ENCODE results near the gene SERAC1.
A peak's percentile ranks its signal among the peaks of the same experiment; 100 is the strongest.
"Not testable (repeated sequence)": the region's sequence is repeated elsewhere in the genome, so short reads cannot be mapped to it uniquely, and the experiment has no call there.

Gene SERAC1

DNA sequence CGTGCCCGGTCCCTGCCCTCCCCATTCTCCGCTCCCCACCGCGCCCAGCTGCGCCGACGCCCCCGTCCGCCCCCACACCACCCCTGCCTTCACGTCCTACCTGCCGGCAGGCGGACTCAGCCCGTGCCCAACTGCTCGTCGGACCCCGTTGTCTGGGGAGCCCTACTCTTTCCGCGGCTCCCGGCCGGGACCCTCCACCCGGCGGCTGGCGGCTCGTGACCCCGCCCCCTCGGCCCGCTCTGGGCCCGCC lies at the start of gene SERAC1:
TSS of gene SERAC1 (minus strand) at position 223 of the 250 bp plus-strand sequence. CDS start 9,899 bp downstream, outside the sequence.
- no peak for DNase-seq (ENCODE audit: low read depth)

- DNase-seq (ENCODE audit: low read depth): no peak
Observed at GRCh38 chr6:158213925-158214674, 46.0 kb upstream of the SERAC1 start.

- DNase-seq (ENCODE audit: low read depth): peak; percentile 58
Observed at GRCh38 chr6:158211273-158212055, 43.4 kb upstream of the SERAC1 start.

DNA sequence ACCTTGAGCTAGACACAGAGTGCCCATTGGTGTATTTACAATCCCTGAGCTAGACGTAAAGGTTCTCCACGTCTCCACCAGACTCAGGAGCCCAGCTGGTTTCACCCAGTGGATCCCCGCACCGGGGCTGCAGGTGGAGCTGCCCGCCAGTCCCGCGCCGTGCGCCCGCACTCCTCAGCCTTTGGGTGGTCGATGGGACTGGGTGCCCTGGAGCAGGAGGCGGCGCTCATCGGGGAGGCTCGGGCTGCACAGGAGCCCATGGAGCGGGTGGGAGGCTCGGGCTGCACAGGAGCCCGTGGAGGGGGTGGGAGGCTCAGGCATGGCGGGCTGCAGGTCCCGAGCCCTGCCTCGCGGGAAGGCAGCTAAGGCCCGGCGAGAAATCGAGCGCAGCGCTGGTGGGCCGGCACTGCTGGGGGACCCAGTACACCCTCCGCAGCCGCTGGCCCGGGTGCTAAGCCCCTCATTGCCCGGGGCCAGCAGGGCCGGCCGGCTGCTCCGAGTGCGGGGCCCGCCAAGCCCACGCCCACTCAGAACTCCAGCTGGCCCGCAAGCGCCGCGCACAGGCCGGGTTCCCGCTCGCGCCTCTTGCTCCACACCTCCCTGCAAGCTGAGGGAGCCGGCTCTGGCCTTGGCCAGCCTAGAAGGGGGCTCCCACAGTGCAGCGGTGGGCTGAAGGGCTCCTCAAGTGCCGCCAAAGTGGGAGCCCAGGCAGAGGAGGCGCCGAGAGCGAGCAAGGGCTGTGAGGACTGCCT lies 41.7 kb upstream of the SERAC1 start:
- DNase-seq (ENCODE audit: low read depth): not testable (repeated sequence)

- DNase-seq (ENCODE audit: low read depth): not testable (repeated sequence)
Observed at GRCh38 chr6:158208226-158209030, 40.4 kb upstream of the SERAC1 start.

DNA sequence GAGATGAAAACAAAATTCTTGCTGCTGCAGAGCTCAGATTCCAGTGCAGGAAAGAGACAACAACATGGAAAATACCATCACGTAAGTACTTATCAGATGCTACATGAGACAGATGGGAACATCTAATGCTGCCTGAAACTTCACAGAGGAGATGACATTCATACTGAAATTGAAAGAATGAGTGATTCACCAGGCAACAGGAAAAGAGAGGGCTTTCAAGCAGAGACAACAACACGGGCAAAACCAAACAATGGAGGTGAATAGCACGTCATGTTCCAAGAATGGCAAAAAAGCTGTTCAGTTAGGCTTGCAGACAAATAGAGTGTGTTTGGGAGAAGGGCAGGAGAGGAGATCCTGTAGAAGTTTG lies 39.3 kb upstream of the SERAC1 start:
- peak; percentile 34 for DNase-seq (ENCODE audit: low read depth)

DNA sequence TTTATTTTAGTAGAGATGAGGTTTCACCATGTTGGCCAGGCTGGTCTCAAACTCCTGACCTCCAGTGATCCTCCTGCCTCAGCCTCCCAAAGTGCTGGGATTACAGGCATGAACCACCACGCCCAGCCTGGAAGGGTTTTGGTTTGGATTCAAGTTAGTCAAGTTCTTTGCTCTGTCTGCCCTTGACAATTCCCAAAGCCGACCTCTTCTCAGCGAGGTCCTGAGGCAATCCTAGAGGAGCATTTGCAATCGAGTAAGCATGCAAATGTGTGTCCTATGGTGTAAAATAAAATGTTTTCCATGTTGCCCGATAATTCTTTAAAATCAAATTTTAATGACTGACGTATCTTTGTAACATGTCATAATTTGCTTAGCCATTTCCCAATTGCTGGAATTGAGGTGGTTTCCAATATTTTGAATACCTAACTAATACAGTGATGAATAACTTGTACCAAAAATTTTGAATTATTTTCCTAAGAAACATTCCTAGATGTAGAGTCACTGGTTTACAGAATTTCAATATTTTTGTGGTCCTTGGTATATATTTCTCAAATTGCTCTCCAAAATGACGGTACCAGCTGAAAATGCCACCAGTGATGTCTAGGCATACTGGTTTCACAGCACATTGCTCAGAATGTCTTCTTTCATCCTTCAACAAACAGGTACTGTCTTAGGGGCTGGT lies 38.8 kb upstream of the SERAC1 start:
- peak; percentile 26 for DNase-seq (ENCODE audit: low read depth)

- DNase-seq (ENCODE audit: low read depth): no peak
Observed at GRCh38 chr6:158205169-158205944, 37.3 kb upstream of the SERAC1 start.

DNA sequence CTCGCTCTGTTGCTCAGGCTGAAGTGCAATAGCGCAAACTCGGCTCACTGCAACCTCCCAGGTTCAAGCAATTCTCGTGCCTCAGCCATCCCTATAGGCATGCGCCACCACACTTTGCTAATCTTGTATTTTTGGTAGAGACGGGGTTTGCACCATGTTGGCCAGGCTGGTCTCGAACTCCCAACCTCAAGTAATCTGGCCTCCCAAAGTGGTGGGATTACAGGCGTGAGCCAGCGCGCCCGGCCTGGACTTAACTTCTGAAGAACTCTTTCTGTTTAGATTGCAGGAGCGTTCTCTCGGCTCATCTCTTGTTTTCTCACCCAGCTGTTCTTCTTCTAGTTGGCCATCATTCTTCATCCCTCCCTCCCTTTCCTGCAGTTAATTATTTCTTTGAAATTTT lies 30.4 kb upstream of the SERAC1 start:
- no peak for DNase-seq (ENCODE audit: low read depth)

GRCh38 chr6:158194487-158195280 lies 26.6 kb upstream of the SERAC1 start:
- DNase-seq (ENCODE audit: low read depth): no peak

DNA sequence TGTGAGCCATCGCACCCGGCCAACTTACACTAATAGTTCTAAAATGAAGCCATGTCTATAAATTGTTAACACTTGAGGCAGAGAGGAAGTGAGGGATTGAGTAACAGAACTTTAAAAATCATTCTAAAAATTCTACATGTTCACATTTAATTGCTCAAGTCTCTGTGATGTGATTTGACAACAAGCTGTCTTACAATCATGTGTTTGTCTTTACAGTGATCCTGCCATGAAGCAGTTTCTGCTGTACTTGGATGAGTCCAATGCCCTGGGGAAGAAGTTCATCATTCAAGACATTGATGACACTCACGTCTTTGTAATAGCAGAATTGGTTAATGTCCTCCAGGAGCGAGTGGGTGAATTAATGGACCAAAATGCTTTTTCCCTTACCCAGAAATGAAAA lies 23.7 kb upstream of the SERAC1 start:
- DNase-seq (ENCODE audit: low read depth): no peak

GRCh38 chr6:158191032-158191431 lies 23.0 kb upstream of the SERAC1 start:
- no peak for DNase-seq (ENCODE audit: low read depth)

GRCh38 chr6:158188591-158188990 lies 20.5 kb upstream of the SERAC1 start:
- no peak for DNase-seq (ENCODE audit: low read depth)

- DNase-seq (ENCODE audit: low read depth): peak; percentile 62
Observed at GRCh38 chr6:158185729-158186456, 17.8 kb upstream of the SERAC1 start.

GRCh38 chr6:158184608-158185007 lies 16.5 kb upstream of the SERAC1 start:
- no peak for DNase-seq (ENCODE audit: low read depth)

DNA sequence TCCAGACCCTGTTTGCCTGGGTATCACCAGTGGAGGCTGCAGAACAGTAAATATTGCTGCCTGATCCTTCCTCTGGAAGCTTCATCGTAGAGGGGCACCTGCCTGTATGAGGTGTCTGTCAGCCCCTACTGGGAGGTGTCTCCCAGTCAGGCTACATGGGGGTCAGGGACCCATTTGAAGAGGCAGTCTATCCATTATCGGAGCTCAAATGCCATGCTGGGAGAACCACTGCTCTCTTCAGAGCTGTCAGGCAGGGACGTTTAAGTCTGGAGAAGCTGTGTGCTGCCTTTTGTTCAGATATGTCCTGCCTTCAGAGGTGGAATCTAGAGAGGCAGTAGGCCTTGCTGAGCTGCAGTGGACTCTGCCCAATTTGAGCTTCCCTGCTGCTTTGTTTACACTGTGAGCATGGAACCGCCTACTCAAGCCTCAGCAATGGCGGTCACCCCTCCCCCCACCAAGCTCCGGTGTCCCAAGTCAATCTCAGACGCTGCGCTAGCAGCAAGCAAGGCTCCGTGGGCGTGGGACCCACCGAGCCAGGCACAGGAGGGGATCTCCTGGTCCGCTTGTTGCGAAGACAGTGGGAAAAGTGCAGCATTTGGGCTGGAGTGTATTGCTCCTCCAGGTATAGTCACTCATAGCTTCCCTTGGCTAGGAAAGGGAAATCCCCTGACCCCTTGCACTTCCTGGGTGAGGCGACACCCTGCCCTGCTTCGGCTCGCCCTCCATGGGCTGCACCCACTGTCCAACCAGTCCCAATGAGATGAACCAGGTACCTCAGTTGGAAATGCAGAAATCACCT lies 15.3 kb upstream of the SERAC1 start:
- not testable (repeated sequence) for DNase-seq (ENCODE audit: low read depth)

DNA sequence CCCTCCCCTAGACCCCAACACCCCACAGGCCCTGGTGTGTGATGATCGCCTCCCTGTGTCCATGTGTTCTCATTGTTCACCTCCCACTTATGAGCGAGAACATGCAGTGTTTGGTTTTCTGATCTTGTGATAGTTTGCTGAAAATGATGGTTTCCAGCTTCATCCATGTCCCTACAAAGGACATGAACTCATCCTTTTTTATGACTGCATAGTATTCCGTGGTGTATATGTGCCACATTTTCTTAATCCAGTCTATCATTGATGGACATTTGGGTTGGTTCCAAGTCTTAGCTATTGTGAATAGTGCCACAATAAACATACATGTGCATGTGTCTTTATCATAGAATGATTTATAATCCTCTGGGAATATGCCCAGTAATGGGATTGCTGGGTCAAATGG lies 9.7 kb upstream of the SERAC1 start:
- DNase-seq (ENCODE audit: low read depth): not testable (repeated sequence)

GRCh38 chr6:158175111-158175510 lies 7.0 kb upstream of the SERAC1 start:
- DNase-seq (ENCODE audit: low read depth): no peak

Data from HS-5 (cell line).